Subcutaneous abdominal adipose tissue (tissue), 5 donors: Measurements from ENCODE around the gene C16orf87.

Source experiments
- H3K27ac ChIP-seq: one replicate; pipeline ENCODE4 v1.7.0; 2013; ENCODE audit warnings: low read depth, mild to moderate bottlenecking, inconsistent platforms, low read length, moderate library complexity
- H3K27me3 ChIP-seq, 5 donors: one replicate each; pipeline ENCODE4 v1.7.0; 2013; ENCODE audit warnings: low read length in 5 of 5, inconsistent platforms in 1 of 5; ENCODE audit not compliant: control insufficient read depth in 5 of 5, insufficient read depth in 4 of 5
- H3K36me3 ChIP-seq, 5 donors: one replicate each; pipeline ENCODE4 v1.7.0; 2013; ENCODE audit warnings: low read length in 5 of 5; ENCODE audit not compliant: control insufficient read depth in 5 of 5, insufficient read depth in 5 of 5
- H3K4me1 ChIP-seq, 5 donors: one replicate each; pipeline ENCODE4 v1.7.0; 2013; ENCODE audit warnings: low read length in 5 of 5, mild to moderate bottlenecking in 3 of 5, moderate library complexity in 1 of 5; ENCODE audit not compliant: control insufficient read depth in 5 of 5, insufficient read depth in 5 of 5
- H3K4me3 ChIP-seq, 5 donors: one replicate each; pipeline ENCODE4 v1.7.0; 2013; ENCODE audit warnings: low read length in 5 of 5, low read depth in 1 of 5
- H3K9ac ChIP-seq, 5 donors: one replicate each; pipeline ENCODE4 v1.7.0; 2013; ENCODE audit warnings: low read length in 5 of 5, mild to moderate bottlenecking in 4 of 5, moderate library complexity in 3 of 5
- H3K9me3 ChIP-seq, 5 donors: one replicate each; pipeline ENCODE4 v1.7.0; 2013; ENCODE audit warnings: low read length in 5 of 5; ENCODE audit not compliant: control insufficient read depth in 5 of 5
- donor health status: healthy.
- donor health status: healthy.
- donor health status: healthy.
- donor health status: healthy.
- donor health status: healthy.

The C16orf87 gene

DNA sequence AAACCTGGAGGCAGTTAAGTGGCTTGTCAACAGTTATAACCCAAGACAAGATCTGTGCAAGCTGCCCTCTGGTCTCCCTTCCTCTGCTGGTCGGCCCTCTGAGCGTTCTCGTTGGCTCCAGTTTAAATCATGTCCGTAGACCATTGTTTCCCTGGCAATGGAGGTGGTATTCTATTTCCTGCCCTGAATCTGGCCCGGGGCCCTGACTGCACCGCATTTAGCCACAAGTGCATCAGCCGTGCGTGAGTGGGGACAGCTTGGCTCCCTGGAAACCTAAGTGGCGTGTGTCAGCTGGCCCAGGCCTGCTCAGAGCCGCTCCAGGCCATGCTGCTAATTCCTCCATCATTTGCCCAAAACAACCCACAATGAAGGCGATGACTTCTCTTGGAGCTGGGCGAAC, 67.8 kb downstream of the C16orf87 start:
- Histone ChIP-seq H3K9ac (no peak overlapping the region), H3K27ac (no peak overlapping the region), H3K4me1 (no peaks in the 10 kb centered on the region), H3K27me3 (peaks cover 0 to 12% (median 8%) of the 10 kb centered on the region in 5 donors), H3K36me3 (no peaks in the 10 kb centered on the region), H3K4me3 (no peak overlapping the region), H3K9me3 (no peaks in the 10 kb centered on the region)

DNA sequence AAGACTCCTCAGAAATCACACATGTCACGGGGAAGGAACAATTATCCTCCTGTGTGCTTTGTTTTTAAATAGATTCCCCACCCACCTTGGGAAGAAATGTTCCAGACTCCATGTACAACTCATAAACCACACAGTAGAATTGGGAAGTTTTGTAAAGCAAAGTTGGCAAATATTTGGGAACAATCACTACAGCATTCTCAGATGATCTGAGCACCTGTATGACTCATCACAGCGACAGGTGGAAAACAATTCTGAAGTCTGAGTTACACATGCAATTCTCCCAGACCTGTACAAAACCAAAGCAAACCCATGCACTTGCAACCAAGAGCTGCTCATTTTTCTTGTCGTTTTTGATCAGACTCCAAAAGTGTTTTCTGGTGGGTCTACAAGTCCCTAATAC, 68.4 kb downstream of the C16orf87 start:
- Histone ChIP-seq H3K36me3 (no peaks in the 10 kb centered on the region), H3K4me1 (no peaks in the 10 kb centered on the region), H3K27ac (no peak overlapping the region), H3K27me3 (peaks cover 0 to 13% (median 8%) of the 10 kb centered on the region in 5 donors), H3K9ac (no peak overlapping the region), H3K9me3 (no peaks in the 10 kb centered on the region), H3K4me3 (no peak overlapping the region)

DNA sequence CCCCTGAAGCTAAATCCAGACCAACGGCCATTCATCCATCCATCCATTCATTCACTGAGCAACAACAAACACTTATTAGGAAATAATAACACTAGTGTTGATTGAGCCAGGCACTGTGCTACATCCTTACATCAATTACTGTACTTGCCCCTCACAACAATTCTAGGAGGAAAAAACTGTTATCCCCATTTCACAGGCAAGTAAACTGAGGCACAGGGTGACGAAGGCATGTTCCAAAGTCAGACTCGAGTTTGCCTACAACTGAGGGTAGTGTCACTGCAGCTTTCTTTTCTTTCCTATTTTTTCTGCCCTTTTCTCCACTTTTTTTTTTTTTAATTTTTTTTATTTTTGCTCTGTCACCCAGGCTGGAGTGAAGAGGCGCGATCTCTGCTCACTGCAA, 71.7 kb downstream of the C16orf87 start:
- Histone ChIP-seq H3K36me3 (no peaks in the 10 kb centered on the region), H3K9me3 (no peaks in the 10 kb centered on the region), H3K27ac (no peak overlapping the region), H3K4me1 (no peaks in the 10 kb centered on the region), H3K27me3 (peaks cover 3 to 17% (median 15%) of the 10 kb centered on the region in 5 donors), H3K9ac (no peak overlapping the region), H3K4me3 (no peak overlapping the region)

DNA sequence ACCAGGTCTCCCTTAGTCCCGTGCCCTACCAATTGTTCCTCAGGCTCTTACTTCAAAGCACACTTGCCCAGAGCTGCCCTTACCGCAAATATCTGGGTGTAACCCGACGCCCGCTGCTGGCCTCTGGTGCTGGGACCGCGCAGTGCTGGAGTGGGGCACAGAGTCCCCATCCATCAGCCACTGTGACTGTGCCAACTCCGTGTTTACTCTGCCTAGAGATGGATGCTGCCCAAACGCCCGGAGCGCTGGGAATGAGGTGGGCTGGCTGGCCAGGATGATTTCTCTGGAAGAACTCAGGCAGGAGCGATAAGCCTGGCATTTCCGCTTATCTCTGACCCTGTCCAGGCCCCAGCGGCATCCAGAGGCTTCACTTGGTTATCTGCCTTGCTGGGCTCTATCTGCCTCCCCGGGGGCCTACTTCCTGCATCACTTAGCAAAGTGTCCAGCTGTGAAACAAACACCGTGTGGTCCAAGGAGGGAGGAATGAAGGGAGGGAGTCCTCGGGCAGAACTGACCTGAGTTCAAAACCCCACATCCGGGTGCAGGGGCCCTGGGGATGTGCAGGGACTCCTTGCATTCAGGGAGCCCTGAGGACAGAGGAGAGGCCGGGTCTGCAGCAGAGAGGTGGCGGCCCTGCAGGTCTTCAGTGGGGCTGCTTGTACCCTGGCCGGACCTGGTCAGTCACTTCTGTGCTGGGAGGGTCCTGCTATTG, 73.5 kb downstream of the C16orf87 start:
- peaks cover 3 to 17% (median 15%) of the 10 kb centered on the region in 5 donors for H3K27me3 ChIP-seq
- no peaks in the 10 kb centered on the region for H3K36me3 ChIP-seq
- no peak overlapping the region for H3K27ac ChIP-seq
- no peak overlapping the region for H3K4me3 ChIP-seq
- H3K4me1 ChIP-seq = no peaks in the 10 kb centered on the region
- no peaks in the 10 kb centered on the region for H3K9me3 ChIP-seq
- H3K9ac ChIP-seq = no peak overlapping the region

DNA sequence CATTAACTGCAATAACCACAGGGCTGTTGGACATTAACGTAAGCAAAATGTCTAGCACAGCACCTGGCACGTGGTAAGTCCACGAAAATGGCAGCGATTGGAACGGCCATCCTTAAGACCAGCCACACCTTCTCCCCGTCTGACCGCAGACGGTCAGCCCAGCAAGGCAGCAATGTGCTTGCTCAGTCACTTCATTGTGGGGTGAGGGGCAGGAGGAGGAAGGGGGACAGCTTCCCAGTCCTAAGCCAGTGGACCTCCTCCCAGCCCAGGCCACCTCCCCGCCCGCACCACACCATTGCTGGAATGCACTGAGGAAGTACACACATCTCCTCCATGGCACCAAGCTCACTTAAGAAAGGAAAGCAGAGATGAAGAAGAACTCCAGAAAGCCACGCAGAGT, 74.2 kb downstream of the C16orf87 start:
- H3K36me3 ChIP-seq = no peaks in the 10 kb centered on the region
- no peak overlapping the region for H3K9ac ChIP-seq
- H3K4me3 ChIP-seq = no peak overlapping the region
- peaks cover 3 to 17% (median 15%) of the 10 kb centered on the region in 5 donors for H3K27me3 ChIP-seq
- H3K9me3 ChIP-seq = no peaks in the 10 kb centered on the region
- H3K4me1 ChIP-seq = no peaks in the 10 kb centered on the region
- no peak overlapping the region for H3K27ac ChIP-seq

DNA sequence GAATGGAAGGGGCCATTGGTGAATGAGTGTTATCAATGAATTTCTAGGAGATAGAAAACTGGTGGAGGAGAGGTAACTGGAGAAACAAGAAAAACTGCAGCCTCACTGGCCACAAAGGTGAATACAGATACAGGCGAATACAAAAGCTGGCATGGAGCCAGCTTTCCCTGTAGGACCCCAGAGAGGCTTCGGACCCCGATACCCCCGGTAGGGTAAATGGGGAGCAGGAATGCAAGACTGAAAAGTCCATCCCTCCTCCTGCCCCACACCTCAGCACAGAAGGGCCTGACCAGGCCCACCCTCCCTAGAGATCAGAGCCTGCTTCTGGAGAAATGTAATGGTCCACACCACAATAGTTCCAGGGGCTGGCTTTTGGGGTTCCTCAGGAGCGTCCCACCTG, 78.0 kb downstream of the C16orf87 start:
- Histone ChIP-seq H3K4me1 (no peaks in the 10 kb centered on the region), H3K36me3 (no peaks in the 10 kb centered on the region), H3K27ac (no peak overlapping the region), H3K9me3 (no peaks in the 10 kb centered on the region), H3K9ac (no peak overlapping the region), H3K4me3 (no peak overlapping the region), H3K27me3 (peaks cover 2 to 7% (median 7%) of the 10 kb centered on the region in 5 donors)

DNA sequence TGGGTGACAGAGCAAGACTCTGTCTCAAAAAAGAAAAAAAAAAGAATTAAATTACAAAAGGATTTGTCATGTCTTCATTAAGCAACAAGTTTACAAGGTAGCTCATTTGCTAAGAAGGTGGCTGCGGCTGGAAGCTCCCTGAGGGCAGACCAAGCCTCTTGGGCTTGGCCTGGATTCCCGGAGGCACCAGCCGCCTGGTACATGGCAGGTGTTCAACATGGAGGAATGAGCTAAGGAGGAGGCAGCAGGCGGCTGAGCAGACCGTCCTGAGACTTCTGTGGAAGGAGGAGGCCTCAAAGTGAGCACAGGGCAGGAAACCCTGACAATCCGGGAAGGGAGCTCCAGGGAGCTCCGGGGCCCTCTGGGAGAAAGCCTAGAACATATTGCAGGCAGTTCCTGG, 79.6 kb downstream of the C16orf87 start:
- no peaks in the 10 kb centered on the region for H3K9me3 ChIP-seq
- H3K27me3 ChIP-seq = peaks cover 0 to 5% (median 0%) of the 10 kb centered on the region in 5 donors
- no peak overlapping the region for H3K4me3 ChIP-seq
- no peak overlapping the region for H3K9ac ChIP-seq
- no peaks in the 10 kb centered on the region for H3K36me3 ChIP-seq
- no peaks in the 10 kb centered on the region for H3K4me1 ChIP-seq
- H3K27ac ChIP-seq = no peak overlapping the region

DNA sequence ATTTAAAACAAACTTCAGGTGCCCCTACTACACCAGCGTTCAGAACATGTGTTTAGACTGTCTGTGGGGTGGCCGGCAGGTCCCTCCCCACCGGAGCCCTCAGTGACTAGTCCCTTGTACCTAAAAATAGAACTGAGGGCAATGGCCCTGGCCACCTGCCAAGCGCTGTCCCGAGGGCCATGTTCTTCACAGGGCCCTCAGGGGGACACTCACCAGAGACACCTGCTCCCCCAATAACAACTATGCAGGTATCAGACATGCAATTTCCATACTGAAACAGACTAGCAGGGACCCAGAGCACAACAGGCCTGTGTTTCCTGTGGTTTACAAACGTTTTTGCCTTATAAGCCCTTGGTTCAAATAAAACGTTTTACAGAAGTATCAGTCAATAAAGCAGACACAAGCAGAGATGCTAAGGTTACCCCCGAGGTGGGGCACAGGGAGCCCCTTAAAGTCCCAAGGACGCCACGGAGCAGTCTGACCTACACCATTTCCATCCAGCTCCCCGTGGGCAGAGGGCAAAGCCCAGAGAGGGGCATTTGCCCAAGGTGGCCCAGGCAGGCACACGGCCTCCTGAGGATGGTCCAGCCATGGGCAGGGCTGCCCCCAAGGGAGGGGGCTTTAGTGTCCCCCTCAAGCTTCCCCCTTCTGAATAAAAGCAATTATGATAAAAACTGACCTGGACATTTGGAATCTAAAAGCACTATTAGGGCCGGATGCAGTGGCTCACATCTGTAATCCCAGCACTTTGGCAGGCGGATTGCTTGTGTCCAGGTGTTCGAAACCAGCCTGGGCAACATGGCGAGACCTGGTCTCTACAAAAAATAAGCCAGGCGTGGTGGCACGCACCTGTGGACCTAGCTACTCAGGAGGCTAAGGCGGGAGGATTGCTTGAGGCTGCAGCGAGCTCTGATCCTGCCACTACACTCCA, 81.9 kb downstream of the C16orf87 start:
- no peaks in the 10 kb centered on the region for H3K4me1 ChIP-seq
- H3K4me3 ChIP-seq = no peak overlapping the region
- no peak overlapping the region for H3K27ac ChIP-seq
- H3K9me3 ChIP-seq = no peaks in the 10 kb centered on the region
- peaks cover 0 to 5% (median 0%) of the 10 kb centered on the region in 5 donors for H3K27me3 ChIP-seq
- H3K9ac ChIP-seq = no peak overlapping the region
- H3K36me3 ChIP-seq = no peaks in the 10 kb centered on the region

DNA sequence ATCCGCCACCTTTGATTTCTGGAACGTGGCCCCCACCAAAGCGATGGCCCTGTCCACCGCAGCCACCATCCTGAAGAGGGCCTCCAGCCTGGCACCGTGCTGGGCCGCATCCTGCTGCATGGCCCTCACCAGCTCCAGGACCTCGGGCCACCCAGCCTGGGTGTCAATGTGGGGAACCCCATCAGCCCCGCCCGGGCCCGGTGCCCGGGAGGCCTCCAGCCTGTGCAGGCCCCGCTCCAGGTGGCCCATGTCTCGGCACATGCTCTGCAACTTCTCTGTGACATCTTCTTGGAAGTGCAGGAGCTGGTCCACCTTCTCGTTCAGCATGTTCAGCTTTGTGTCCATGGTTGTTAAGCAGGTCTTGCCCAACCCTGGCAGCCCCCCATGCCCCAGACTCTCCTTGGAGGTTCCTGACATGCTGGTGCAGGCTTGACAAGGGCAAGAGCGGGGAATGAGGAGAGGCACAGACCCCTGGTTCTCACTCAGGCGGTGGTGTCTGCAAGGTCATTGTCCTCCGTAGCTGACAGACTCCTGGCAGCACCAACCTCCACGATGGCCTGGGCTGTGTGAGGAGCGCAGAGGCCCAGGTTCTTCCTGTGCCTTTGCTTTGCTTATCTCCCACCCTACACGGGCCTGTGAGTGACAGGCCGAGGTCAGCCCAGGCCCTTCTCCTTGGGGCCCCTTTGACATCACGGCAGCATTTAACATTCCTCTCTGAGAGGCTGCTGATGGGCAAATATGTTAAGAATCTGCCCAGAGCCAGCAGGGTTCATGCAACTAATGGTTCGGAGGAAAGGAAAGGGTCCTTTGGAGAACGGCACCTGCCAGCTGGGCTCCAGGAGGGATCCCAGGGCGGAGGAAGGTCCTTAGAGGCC, 83.0 kb downstream of the C16orf87 start, which contains the start of gene MYLK3:
Gene MYLK3 (minus strand): TSS at position 568 of the 875 bp plus-strand sequence. CDS start 151 bp downstream, at position 417.
- H3K4me3 ChIP-seq = no peak within 1 kb of the TSS
- no peaks in the 10 kb centered on the region for H3K9me3 ChIP-seq
- H3K27ac ChIP-seq = no peak within 1 kb of the TSS
- no peak within 1 kb of the TSS for H3K9ac ChIP-seq
- H3K27me3 ChIP-seq = peaks cover 0 to 5% (median 3%) of the 10 kb centered on the region in 5 donors
- peaks cover 0 to 4% (median 0%) of the 10 kb centered on the region in 5 donors for H3K4me1 ChIP-seq
- H3K36me3 ChIP-seq = no peaks in the 10 kb centered on the region
